WTC11 (cell line): ENCODE measurements around the gene BOC.

ENCODE experiments used
- ATF2 ChIP-seq: sonication (generic); formaldehyde crosslinking; IDR thresholded peaks from 2 replicates; pipeline ENCODE4 v1.8.1; 2022; ENCODE audit warnings: low read depth, missing genetic modification reagents, borderline replicate concordance
- CBFB ChIP-seq: sonication (generic); formaldehyde crosslinking; IDR thresholded peaks from 2 replicates; pipeline ENCODE4 v1.8.1; 2022; ENCODE audit warnings: mild to moderate bottlenecking, low read depth, missing genetic modification reagents
- CTCF ChIP-seq: fragments of 200-600 bp; IDR thresholded peaks from 2 replicates; pipeline ENCODE4 v1.8.0; 2022; ENCODE audit warnings: antibody characterized with exemption
- JUN ChIP-seq: sonication (generic); formaldehyde crosslinking; IDR thresholded peaks from 2 replicates; pipeline ENCODE4 v1.8.0; 2023; ENCODE audit warnings: mild to moderate bottlenecking, missing genetic modification reagents
- MLX ChIP-seq: sonication (generic); formaldehyde crosslinking; IDR thresholded peaks from 2 replicates; pipeline ENCODE4 v1.8.1; 2023; ENCODE audit warnings: mild to moderate bottlenecking, missing genetic modification reagents, moderate library complexity
- MXD4 ChIP-seq: fragments of 250-450 bp; sonication (Bioruptor Pico); IDR thresholded peaks from 2 replicates; pipeline ENCODE4 v1.8.0; 2021; ENCODE audit warnings: mild to moderate bottlenecking, moderate library complexity, borderline replicate concordance
- TP53 ChIP-seq: sonication (generic); formaldehyde crosslinking; IDR thresholded peaks from 2 replicates; pipeline ENCODE4 v1.8.1; 2023; ENCODE audit warnings: mild to moderate bottlenecking, missing genetic modification reagents
- ZBTB43 ChIP-seq: sonication (generic); formaldehyde crosslinking; IDR thresholded peaks from 2 replicates; pipeline ENCODE4 v1.8.1; 2023; ENCODE audit warnings: mild to moderate bottlenecking, missing genetic modification reagents
- ZNF281 ChIP-seq: sonication (generic); formaldehyde crosslinking; IDR thresholded peaks from 2 replicates; pipeline ENCODE4 v1.8.0; 2023; ENCODE audit warnings: mild to moderate bottlenecking, missing genetic modification reagents

- TF ChIP-seq CTCF = no peak
- TF ChIP-seq ZBTB43 (CRISPR knock-in tag) = no peak
- TF ChIP-seq ZNF281 (CRISPR knock-in tag) = no peak
- no peak for TF ChIP-seq MXD4
- TF ChIP-seq JUN (CRISPR knock-in tag) = no peak
- TF ChIP-seq ATF2 (CRISPR knock-in tag) = no peak
- TF ChIP-seq TP53 = no peak
- TF ChIP-seq CBFB (CRISPR knock-in tag) = no peak
- no peak for TF ChIP-seq MLX (CRISPR knock-in tag)
Measured at GRCh38 chr3:113177526-113177925, 33.8 kb upstream of the BOC start.
